Activated CD4-positive, alpha-beta T cell treated with anti-CD3 and anti-CD28 coated beads, Interleukin-2, amount 50 U/mL, for 24 hours (primary cell): ENCODE data around the gene MTMR1.

ENCODE experiments used
- DNase-seq, 2 donors: peaks; one replicate each; pipeline ENCODE4 v3.0.0-alpha.2; 2020; ENCODE audit warnings: low read depth in 1 of 2, low spot score in 1 of 2

The MTMR1 gene

GRCh38 chrX:150762258-150763165 lies 69.3 kb downstream of the MTMR1 start:
- no peak for DNase-seq

GRCh38 chrX:150763303-150763797 lies 70.2 kb downstream of the MTMR1 start:
- DNase-seq, result no peak

- no peak for DNase-seq
Observed at GRCh38 chrX:150763810-150764209, 70.6 kb downstream of the MTMR1 start.

GRCh38 chrX:150765237-150765636 lies 72.0 kb downstream of the MTMR1 start:
- DNase-seq, result no peak

- no peak for DNase-seq
Observed at GRCh38 chrX:150765782-150766350, 72.7 kb downstream of the MTMR1 start.

- DNase-seq, result no peak
Observed at GRCh38 chrX:150766351-150767044, 73.3 kb downstream of the MTMR1 start.

- DNase-seq, result no peak
Observed at GRCh38 chrX:150767045-150767395, 73.8 kb downstream of the MTMR1 start.

- DNase-seq, result no peak
Observed at GRCh38 chrX:150767475-150768131, 74.4 kb downstream of the MTMR1 start.

GRCh38 chrX:150768132-150768485 lies 74.9 kb downstream of the MTMR1 start:
- no peak for DNase-seq

- DNase-seq, result no peak
Observed at GRCh38 chrX:150768580-150769190, 75.5 kb downstream of the MTMR1 start.

GRCh38 chrX:150769408-150769807 lies 76.2 kb downstream of the MTMR1 start:
- DNase-seq, result no peak

GRCh38 chrX:150770623-150771022 lies 77.4 kb downstream of the MTMR1 start:
- DNase-seq, result no peak

GRCh38 chrX:150771116-150771515 lies 77.9 kb downstream of the MTMR1 start:
- no peak for DNase-seq

GRCh38 chrX:150772150-150772970 lies 79.2 kb downstream of the MTMR1 start:
- DNase-seq, result peak; percentile 69 to 70

- DNase-seq, result no peak
Observed at GRCh38 chrX:150773117-150773516, 79.9 kb downstream of the MTMR1 start.

GRCh38 chrX:150773634-150774033 lies 80.4 kb downstream of the MTMR1 start:
- DNase-seq, result no peak

GRCh38 chrX:150774798-150775568 lies 81.8 kb downstream of the MTMR1 start:
- no peak for DNase-seq

- no peak for DNase-seq
Observed at GRCh38 chrX:150775569-150776350, 82.6 kb downstream of the MTMR1 start.
